NCI-H2227 (cell line): ENCODE results near the gene FOXI1.
"Not testable (repeated sequence)": the region's sequence is repeated elsewhere in the genome, so short reads cannot be mapped to it uniquely, and the experiment has no call there.

Experiments
- DNase-seq: peaks from one replicate; lab custom pipeline; 2025; ENCODE audit not compliant: unreplicated experiment; lab: John Stamatoyannopoulos, UW

FOXI1 gene

GRCh38 chr5:170092455-170093101 lies 13.1 kb upstream of the FOXI1 start:
- no peak for DNase-seq

GRCh38 chr5:170094329-170094728 lies 11.4 kb upstream of the FOXI1 start:
- DNase-seq: not testable (repeated sequence)

- DNase-seq: no peak
Observed at GRCh38 chr5:170095646-170096045, 10.1 kb upstream of the FOXI1 start.

- DNase-seq: no peak
Observed at GRCh38 chr5:170097934-170098333, 7.8 kb upstream of the FOXI1 start.

- peak; percentile 81 for DNase-seq
Observed at GRCh38 chr5:170100066-170100943, 5.4 kb upstream of the FOXI1 start.

GRCh38 chr5:170103447-170103846 lies 2.2 kb upstream of the FOXI1 start:
- DNase-seq: no peak

- no peak for DNase-seq
Observed at GRCh38 chr5:170104299-170104698, 1.4 kb upstream of the FOXI1 start.

GRCh38 chr5:170104710-170105109 lies 987 bp upstream of the FOXI1 start:
- DNase-seq: no peak

- DNase-seq: no peak
Observed at GRCh38 chr5:170107674-170108073, 2.0 kb downstream of the FOXI1 start.

- DNase-seq: no peak
Observed at GRCh38 chr5:170108266-170108785, 2.6 kb downstream of the FOXI1 start.

GRCh38 chr5:170109059-170110031 lies 3.6 kb downstream of the FOXI1 start:
- DNase-seq: no peak

- DNase-seq: no peak
Observed at GRCh38 chr5:170110403-170111087, 4.8 kb downstream of the FOXI1 start.

GRCh38 chr5:170111088-170111785 lies 5.5 kb downstream of the FOXI1 start:
- DNase-seq: no peak

GRCh38 chr5:170112876-170113521 lies 7.3 kb downstream of the FOXI1 start:
- DNase-seq: no peak

- no peak for DNase-seq
Observed at GRCh38 chr5:170113522-170113900, 7.8 kb downstream of the FOXI1 start.

GRCh38 chr5:170114271-170114670 lies 8.6 kb downstream of the FOXI1 start:
- no peak for DNase-seq

GRCh38 chr5:170115925-170116324 lies 10.2 kb downstream of the FOXI1 start:
- no peak for DNase-seq

- DNase-seq: no peak
Observed at GRCh38 chr5:170117736-170118135, 12.0 kb downstream of the FOXI1 start.

- no peak for DNase-seq
Observed at GRCh38 chr5:170120576-170120975, 14.9 kb downstream of the FOXI1 start.
